ENCODE data around the gene OXLD1. TPM values are rescaled to one million over a fixed set of nuclear protein-coding genes. Genes with fewer than 3 reads are reported as not detected.
"Not testable (repeated sequence)": the region's sequence is repeated elsewhere in the genome, so short reads cannot be mapped to it uniquely, and the experiment has no call there.

Gene OXLD1
- total and polyA plus RNA-seq, 2 donors (not counting 1 experiment from before 2014, with no cell fraction given), result 39.5 to 102 TPM

DNA sequence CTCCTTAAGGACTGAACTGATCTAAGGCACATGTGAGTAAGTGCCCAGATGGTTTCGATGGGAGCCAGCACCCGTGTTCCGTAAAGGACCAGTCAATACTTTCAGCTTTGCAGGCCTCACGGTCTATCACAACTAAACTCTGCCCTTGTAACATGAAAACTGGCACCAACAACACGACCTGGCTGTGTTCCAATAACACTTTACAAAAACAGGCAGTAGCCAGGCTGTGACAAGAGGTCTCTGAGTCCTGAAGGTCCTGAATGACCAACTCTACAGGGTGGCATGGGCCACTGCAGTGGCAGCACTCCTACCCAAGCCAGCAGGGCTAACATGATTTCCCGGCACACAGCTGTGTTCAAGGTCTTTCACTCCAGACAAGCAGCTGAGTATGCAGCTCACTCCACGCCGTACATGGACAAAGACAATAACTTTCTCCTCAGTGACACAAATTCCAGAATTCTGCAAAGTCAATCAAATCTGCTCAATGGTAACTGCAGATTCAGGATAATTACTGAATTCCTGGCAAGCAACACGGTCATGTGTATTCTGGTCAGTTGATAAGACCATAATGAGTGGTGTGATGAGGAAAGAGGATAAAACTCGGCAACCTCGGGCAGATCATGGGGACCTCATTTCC lies 44.8 kb downstream of the OXLD1 start:
- H3K9ac ChIP-seq (ENCODE audit: low read length), result no peak overlapping the region
- H3K4me2 ChIP-seq (replicated peaks; ENCODE audit: low read depth, low read length, poor library complexity, severe bottlenecking), result no peak overlapping the region
- H3K27me3 Mint-ChIP-seq, result no peaks in the 10 kb centered on the region
- no peak overlapping the region for H3K27ac ChIP-seq (ENCODE audit: low read length in 2 of 2)
- peaks cover 24% of the 10 kb centered on the region for H4K20me1 ChIP-seq (ENCODE audit: control insufficient read depth, insufficient read depth, low read length, poor library complexity, severe bottlenecking)
- no peaks in the 10 kb centered on the region for H3K4me1 ChIP-seq (ENCODE audit: control insufficient read depth in 2 of 2, insufficient read depth in 2 of 2, low read length in 2 of 2)
- peaks cover 2% of the 10 kb centered on the region for H3K4me1 Mint-ChIP-seq
- no peaks in the 10 kb centered on the region for H3K27me3 ChIP-seq (replicated peaks in 1 of 4; ENCODE audit: control extremely low read depth in 1 of 4, control insufficient read depth in 3 of 4, insufficient read depth in 4 of 4, low read length in 3 of 4)
- WGBS (ENCODE audit: insufficient coverage), result 91% methylated on average over 7 of the region's 11 CpGs
- DNase-seq (no peak), ATAC-seq (ENCODE audit: low read depth) (no peak)
- H3K4me3 Mint-ChIP-seq, result no peak overlapping the region
- intact Hi-C loops (cut with micrococcal nuclease), result no loop called here
- H3K4me3 ChIP-seq (ENCODE audit: control extremely low read depth in 1 of 5, extremely low read depth in 1 of 5, insufficient read depth in 1 of 5, low read depth in 2 of 5, low read length in 4 of 5), result no peak overlapping the region
- TF ChIP-seq, protein P1, sequence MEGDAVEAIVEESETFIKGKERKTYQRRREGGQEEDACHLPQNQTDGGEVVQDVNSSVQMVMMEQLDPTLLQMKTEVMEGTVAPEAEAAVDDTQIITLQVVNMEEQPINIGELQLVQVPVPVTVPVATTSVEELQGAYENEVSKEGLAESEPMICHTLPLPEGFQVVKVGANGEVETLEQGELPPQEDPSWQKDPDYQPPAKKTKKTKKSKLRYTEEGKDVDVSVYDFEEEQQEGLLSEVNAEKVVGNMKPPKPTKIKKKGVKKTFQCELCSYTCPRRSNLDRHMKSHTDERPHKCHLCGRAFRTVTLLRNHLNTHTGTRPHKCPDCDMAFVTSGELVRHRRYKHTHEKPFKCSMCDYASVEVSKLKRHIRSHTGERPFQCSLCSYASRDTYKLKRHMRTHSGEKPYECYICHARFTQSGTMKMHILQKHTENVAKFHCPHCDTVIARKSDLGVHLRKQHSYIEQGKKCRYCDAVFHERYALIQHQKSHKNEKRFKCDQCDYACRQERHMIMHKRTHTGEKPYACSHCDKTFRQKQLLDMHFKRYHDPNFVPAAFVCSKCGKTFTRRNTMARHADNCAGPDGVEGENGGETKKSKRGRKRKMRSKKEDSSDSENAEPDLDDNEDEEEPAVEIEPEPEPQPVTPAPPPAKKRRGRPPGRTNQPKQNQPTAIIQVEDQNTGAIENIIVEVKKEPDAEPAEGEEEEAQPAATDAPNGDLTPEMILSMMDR (IDR thresholded peaks at IDR 0.05), result no peak
- no peak for TF ChIP-seq EZH2 (IDR thresholded peaks at IDR 0.05; ENCODE audit: borderline replicate concordance, insufficient read depth, low read depth, low read length, poor library complexity, severe bottlenecking)
- peaks cover 0 to 6% (median 0%) of the 10 kb centered on the region in 3 donors for H3K9me3 ChIP-seq (ENCODE audit: control extremely low read depth in 1 of 3, control insufficient read depth in 2 of 3, insufficient read depth in 1 of 3, low read length in 2 of 3)
- H3K27ac Mint-ChIP-seq, result no peak overlapping the region
- no peak overlapping the region for H2AFZ ChIP-seq (ENCODE audit: insufficient read depth, low read depth, low read length, poor library complexity, severe bottlenecking)
- peaks cover 23 to 60% of the 10 kb centered on the region in 2 experiments for H3K36me3 ChIP-seq (replicated peaks in 1 of 2; ENCODE audit: control extremely low read depth in 1 of 2, control insufficient read depth in 1 of 2, extremely low read depth in 1 of 2, insufficient read depth in 2 of 2, low read length in 1 of 2)
- H3K9me3 Mint-ChIP-seq (ENCODE audit: insufficient read depth), result peaks cover 6% of the 10 kb centered on the region
- CTCF ChIA-PET, result interaction anchor here (0.8 kb wide), 1 partner anchor 21 kb away, joined by 3 read pairs; no protein-coding TSS in a partner anchor
- POLR2A ChIA-PET, result no interaction called here
- H3K79me2 ChIP-seq (ENCODE audit: control insufficient read depth, insufficient read depth, low read length), result peaks cover 48% of the 10 kb centered on the region

DNA sequence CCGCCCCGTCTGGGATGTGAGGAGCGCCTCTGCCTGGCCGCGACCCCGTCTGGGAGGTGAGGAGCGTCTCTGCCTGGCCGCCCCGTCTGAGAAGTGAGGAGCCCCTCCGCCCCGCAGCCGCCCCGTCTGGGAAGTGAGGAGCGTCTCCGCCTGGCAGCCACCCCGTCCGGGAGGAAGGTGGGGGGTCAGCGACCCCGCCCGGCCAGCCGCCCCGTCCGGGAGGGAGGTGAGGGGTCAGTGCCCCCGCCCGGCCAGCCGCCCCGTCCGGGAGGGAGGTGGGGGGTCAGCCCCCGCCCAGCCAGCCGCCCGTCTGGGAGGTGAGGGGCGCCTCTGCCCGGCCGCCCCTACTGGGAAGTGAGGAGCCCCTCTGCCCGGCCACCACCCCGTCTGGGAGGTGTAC lies 48.1 kb downstream of the OXLD1 start:
- H3K27me3 ChIP-seq (replicated peaks in 1 of 4; ENCODE audit: control extremely low read depth in 1 of 4, control insufficient read depth in 3 of 4, insufficient read depth in 4 of 4, low read length in 3 of 4); H3K9me3 ChIP-seq (ENCODE audit: control extremely low read depth in 1 of 3, control insufficient read depth in 2 of 3, insufficient read depth in 1 of 3, low read length in 2 of 3); H3K9ac ChIP-seq (ENCODE audit: low read length); H3K27me3 Mint-ChIP-seq; POLR2A ChIA-PET; H3K4me2 ChIP-seq (replicated peaks; ENCODE audit: low read depth, low read length, poor library complexity, severe bottlenecking); DNase-seq; intact Hi-C loops (cut with micrococcal nuclease); CTCF ChIA-PET; H3K4me3 ChIP-seq (ENCODE audit: control extremely low read depth in 1 of 5, extremely low read depth in 1 of 5, insufficient read depth in 1 of 5, low read depth in 2 of 5, low read length in 4 of 5); H3K4me1 ChIP-seq (ENCODE audit: control insufficient read depth in 2 of 2, insufficient read depth in 2 of 2, low read length in 2 of 2); H3K9me3 Mint-ChIP-seq (ENCODE audit: insufficient read depth); H3K4me3 Mint-ChIP-seq; H3K4me1 Mint-ChIP-seq; H3K27ac ChIP-seq (ENCODE audit: low read length in 2 of 2); H2AFZ ChIP-seq (ENCODE audit: insufficient read depth, low read depth, low read length, poor library complexity, severe bottlenecking); ATAC-seq (ENCODE audit: low read depth); H3K27ac Mint-ChIP-seq: not testable (repeated sequence)
- H4K20me1 ChIP-seq (ENCODE audit: control insufficient read depth, insufficient read depth, low read length, poor library complexity, severe bottlenecking), result peaks cover 38% of the 10 kb centered on the region
- peaks cover 66% of the 10 kb centered on the region for H3K79me2 ChIP-seq (ENCODE audit: control insufficient read depth, insufficient read depth, low read length)
- H3K36me3 ChIP-seq (replicated peaks in 1 of 2; ENCODE audit: control extremely low read depth in 1 of 2, control insufficient read depth in 1 of 2, extremely low read depth in 1 of 2, insufficient read depth in 2 of 2, low read length in 1 of 2), result peaks cover 18 to 54% of the 10 kb centered on the region in 2 experiments
- 100% methylated on average over 8 of the region's 36 CpGs for WGBS (ENCODE audit: insufficient coverage)

Data from B cell (primary cell).